Measurements from ENCODE around the gene BCL2L2.

BCL2L2 gene

DNA sequence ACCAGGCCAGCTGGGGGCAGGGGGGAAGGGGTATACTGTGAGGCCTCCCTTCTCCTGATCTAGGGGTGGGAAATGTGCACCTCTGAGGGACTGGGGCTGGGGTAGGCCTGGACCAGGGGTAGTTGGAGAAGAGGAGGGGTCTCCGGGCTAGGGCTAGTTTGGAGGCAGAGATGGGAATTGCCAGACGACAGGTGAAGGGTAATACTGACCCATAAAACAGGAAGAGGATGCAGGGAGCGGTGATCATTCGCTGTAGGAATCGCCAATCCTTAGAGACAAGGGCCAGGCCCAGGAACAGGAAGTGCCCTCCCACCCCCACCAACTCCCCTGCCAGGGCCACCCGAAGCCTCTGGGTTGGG lies 41.6 kb downstream of the BCL2L2 start:
- POLR2A ChIA-PET = interaction anchor here (0.6 kb wide), 1 partner anchor 21 kb away, joined by 3 read pairs; no protein-coding TSS in a partner anchor
- Histone ChIP-seq H3K9me3 (ENCODE audit: control insufficient read depth, insufficient read depth, low read depth, low read length) (no peaks in the 10 kb centered on the region), H3K27ac (ENCODE audit: extremely low read depth, low read depth, low read length) (no peak overlapping the region), H3K4me1 (ENCODE audit: control insufficient read depth, insufficient read depth, low read length) (no peaks in the 10 kb centered on the region), H3K36me3 (ENCODE audit: control insufficient read depth in 2 of 2, insufficient read depth in 1 of 2, low read length in 2 of 2) (no peaks in the 10 kb centered on the region), H3K4me3 (ENCODE audit: low read depth, low read length) (no peak overlapping the region)
- CTCF ChIA-PET = interaction anchor here (0.6 kb wide), 1 partner anchor 12 kb away, joined by 3 read pairs; no protein-coding TSS in a partner anchor
- TF ChIP-seq KLF9 (tag by site-specific recombination; IDR thresholded peaks at IDR 0.05; ENCODE audit: low read depth) (no peak), ZNF792 (tag by site-specific recombination; IDR thresholded peaks at IDR 0.05) (no peak), ZNF214 (tag by site-specific recombination; IDR thresholded peaks at IDR 0.05; ENCODE audit: borderline replicate concordance) (no peak), TRIM28 (IDR thresholded peaks at IDR 0.05; ENCODE audit: borderline replicate concordance, low read length) (no peak), ZNF510 (tag by site-specific recombination; IDR thresholded peaks at IDR 0.05; ENCODE audit: insufficient replicate concordance) (no peak)
- TF ChIP-seq, protein P1, sequence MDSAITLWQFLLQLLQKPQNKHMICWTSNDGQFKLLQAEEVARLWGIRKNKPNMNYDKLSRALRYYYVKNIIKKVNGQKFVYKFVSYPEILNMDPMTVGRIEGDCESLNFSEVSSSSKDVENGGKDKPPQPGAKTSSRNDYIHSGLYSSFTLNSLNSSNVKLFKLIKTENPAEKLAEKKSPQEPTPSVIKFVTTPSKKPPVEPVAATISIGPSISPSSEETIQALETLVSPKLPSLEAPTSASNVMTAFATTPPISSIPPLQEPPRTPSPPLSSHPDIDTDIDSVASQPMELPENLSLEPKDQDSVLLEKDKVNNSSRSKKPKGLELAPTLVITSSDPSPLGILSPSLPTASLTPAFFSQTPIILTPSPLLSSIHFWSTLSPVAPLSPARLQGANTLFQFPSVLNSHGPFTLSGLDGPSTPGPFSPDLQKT (IDR thresholded peaks at IDR 0.05; ENCODE audit: borderline replicate concordance, low read depth, low read length) = no peak
- TF ChIP-seq, protein P2, sequence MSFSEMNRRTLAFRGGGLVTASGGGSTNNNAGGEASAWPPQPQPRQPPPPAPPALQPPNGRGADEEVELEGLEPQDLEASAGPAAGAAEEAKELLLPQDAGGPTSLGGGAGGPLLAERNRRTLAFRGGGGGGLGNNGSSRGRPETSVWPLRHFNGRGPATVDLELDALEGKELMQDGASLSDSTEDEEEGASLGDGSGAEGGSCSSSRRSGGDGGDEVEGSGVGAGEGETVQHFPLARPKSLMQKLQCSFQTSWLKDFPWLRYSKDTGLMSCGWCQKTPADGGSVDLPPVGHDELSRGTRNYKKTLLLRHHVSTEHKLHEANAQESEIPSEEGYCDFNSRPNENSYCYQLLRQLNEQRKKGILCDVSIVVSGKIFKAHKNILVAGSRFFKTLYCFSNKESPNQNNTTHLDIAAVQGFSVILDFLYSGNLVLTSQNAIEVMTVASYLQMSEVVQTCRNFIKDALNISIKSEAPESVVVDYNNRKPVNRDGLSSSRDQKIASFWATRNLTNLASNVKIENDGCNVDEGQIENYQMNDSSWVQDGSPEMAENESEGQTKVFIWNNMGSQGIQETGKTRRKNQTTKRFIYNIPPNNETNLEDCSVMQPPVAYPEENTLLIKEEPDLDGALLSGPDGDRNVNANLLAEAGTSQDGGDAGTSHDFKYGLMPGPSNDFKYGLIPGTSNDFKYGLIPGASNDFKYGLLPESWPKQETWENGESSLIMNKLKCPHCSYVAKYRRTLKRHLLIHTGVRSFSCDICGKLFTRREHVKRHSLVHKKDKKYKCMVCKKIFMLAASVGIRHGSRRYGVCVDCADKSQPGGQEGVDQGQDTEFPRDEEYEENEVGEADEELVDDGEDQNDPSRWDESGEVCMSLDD (tag by site-specific recombination; IDR thresholded peaks at IDR 0.05) = no peak
- TF ChIP-seq, protein P3, sequence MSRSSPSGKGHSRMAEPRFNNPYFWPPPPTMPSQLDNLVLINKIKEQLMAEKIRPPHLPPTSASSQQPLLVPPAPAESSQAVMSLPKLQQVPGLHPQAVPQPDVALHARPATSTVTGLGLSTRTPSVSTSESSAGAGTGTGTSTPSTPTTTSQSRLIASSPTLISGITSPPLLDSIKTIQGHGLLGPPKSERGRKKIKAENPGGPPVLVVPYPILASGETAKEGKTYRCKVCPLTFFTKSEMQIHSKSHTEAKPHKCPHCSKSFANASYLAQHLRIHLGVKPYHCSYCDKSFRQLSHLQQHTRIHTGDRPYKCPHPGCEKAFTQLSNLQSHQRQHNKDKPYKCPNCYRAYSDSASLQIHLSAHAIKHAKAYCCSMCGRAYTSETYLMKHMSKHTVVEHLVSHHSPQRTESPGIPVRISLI (tag by site-specific recombination; IDR thresholded peaks at IDR 0.05) = no peak

DNA sequence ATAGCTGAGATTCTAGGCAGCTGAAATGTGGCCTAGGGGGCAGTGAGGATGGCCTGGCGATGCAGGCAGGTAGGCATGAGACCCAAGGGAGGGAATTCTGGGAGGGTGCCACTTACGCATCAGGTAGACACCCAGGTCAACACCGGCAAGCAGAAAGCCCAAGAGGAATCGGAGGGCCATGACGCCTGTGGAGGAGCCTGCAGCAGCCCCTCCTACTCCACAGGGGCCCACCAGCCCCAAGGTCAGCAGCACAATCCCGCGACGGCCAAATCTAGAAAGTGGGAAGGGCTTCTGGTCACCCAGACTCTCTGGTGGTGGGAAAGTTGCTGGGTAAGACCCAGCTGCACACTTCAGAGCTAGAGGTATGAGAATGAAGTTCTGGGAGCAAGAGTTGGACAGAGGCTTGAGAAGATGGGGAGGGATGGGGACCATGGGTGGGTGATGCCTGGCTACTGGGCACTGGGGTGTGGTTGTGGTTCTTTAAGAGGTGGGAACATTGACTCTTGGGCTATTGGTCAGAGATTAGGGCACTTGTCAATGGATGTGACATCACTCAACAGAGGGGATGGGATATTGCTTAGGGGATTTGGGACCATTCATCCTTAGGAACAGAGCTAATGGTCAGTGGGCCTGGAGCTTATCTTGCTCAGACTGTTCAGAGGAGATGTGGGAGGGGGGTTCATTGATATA lies 42.7 kb downstream of the BCL2L2 start:
- no peaks in the 10 kb centered on the region for H3K36me3 ChIP-seq (ENCODE audit: control insufficient read depth in 2 of 2, insufficient read depth in 1 of 2, low read length in 2 of 2)
- POLR2A ChIA-PET = interaction anchor here (0.6 kb wide), 1 partner anchor 22 kb away, joined by 3 read pairs; no protein-coding TSS in a partner anchor
- TF ChIP-seq ZNF529 (tag by site-specific recombination; IDR thresholded peaks at IDR 0.05; ENCODE audit: insufficient replicate concordance) (no peak), ZNF707 (tag by site-specific recombination; IDR thresholded peaks at IDR 0.05) (no peak), ZNF596 (tag by site-specific recombination; IDR thresholded peaks at IDR 0.05) (no peak), OSR2 (tag by site-specific recombination; IDR thresholded peaks at IDR 0.05) (no peak), IKZF3 (tag by site-specific recombination; IDR thresholded peaks at IDR 0.05) (no peak), ZFHX2 (tag by site-specific recombination; conservative IDR thresholded peaks at IDR 0.05) (no peak), ZNF184 (tag by site-specific recombination; IDR thresholded peaks at IDR 0.05) (no peak), ZNF571 (tag by site-specific recombination; IDR thresholded peaks at IDR 0.05) (no peak), ZNF155 (tag by site-specific recombination; IDR thresholded peaks at IDR 0.05) (no peak), ZNF623 (tag by site-specific recombination; IDR thresholded peaks at IDR 0.05) (no peak)
- TF ChIP-seq, protein P4, sequence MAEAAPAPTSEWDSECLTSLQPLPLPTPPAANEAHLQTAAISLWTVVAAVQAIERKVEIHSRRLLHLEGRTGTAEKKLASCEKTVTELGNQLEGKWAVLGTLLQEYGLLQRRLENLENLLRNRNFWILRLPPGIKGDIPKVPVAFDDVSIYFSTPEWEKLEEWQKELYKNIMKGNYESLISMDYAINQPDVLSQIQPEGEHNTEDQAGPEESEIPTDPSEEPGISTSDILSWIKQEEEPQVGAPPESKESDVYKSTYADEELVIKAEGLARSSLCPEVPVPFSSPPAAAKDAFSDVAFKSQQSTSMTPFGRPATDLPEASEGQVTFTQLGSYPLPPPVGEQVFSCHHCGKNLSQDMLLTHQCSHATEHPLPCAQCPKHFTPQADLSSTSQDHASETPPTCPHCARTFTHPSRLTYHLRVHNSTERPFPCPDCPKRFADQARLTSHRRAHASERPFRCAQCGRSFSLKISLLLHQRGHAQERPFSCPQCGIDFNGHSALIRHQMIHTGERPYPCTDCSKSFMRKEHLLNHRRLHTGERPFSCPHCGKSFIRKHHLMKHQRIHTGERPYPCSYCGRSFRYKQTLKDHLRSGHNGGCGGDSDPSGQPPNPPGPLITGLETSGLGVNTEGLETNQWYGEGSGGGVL (tag by site-specific recombination; IDR thresholded peaks at IDR 0.05) = no peak
- TF ChIP-seq, protein P5, sequence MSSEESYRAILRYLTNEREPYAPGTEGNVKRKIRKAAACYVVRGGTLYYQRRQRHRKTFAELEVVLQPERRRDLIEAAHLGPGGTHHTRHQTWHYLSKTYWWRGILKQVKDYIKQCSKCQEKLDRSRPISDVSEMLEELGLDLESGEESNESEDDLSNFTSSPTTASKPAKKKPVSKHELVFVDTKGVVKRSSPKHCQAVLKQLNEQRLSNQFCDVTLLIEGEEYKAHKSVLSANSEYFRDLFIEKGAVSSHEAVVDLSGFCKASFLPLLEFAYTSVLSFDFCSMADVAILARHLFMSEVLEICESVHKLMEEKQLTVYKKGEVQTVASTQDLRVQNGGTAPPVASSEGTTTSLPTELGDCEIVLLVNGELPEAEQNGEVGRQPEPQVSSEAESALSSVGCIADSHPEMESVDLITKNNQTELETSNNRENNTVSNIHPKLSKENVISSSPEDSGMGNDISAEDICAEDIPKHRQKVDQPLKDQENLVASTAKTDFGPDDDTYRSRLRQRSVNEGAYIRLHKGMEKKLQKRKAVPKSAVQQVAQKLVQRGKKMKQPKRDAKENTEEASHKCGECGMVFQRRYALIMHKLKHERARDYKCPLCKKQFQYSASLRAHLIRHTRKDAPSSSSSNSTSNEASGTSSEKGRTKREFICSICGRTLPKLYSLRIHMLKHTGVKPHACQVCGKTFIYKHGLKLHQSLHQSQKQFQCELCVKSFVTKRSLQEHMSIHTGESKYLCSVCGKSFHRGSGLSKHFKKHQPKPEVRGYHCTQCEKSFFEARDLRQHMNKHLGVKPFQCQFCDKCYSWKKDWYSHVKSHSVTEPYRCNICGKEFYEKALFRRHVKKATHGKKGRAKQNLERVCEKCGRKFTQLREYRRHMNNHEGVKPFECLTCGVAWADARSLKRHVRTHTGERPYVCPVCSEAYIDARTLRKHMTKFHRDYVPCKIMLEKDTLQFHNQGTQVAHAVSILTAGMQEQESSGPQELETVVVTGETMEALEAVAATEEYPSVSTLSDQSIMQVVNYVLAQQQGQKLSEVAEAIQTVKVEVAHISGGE (tag by site-specific recombination; conservative IDR thresholded peaks at IDR 0.05; ENCODE audit: low read depth) = no peak
- no peak overlapping the region for H3K27ac ChIP-seq (ENCODE audit: extremely low read depth, low read depth, low read length)
- H3K4me3 ChIP-seq (ENCODE audit: low read depth, low read length) = no peak overlapping the region
- no peaks in the 10 kb centered on the region for H3K4me1 ChIP-seq (ENCODE audit: control insufficient read depth, insufficient read depth, low read length)
- CTCF ChIA-PET = no interaction called here
- no peaks in the 10 kb centered on the region for H3K9me3 ChIP-seq (ENCODE audit: control insufficient read depth, insufficient read depth, low read depth, low read length)

Data from HEK293 (cell line).